Measurements from ENCODE around the gene ZNF44. TPM values are rescaled to one million over a fixed set of nuclear protein-coding genes. Genes with fewer than 3 reads are reported as not detected.
A peak's percentile ranks its signal among the peaks of the same experiment; 100 is the strongest.

Gene ZNF44
- total and polyA plus RNA-seq, 10 donors = 6.7 to 21.3 (median 13.4) TPM

DNA sequence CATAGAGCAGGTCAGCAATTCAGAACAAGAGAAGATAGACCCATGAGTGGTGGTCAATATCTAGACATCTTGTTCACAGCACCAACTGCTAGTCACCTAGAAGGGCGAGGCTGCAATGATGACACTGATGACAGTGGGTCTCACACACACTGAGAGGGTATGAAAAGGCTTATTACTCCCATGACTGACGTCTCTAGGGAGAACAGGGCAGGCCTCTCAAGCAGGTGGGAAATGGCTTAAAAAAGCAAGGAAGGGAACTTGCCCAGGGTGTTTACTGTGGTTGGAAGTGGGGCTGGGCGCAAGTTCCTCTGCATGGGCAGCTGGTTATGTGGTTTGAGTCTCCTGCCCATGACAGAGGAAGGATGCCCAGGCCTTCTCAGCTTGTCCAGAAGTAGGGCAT lies 33.8 kb downstream of the ZNF44 start:
- intact Hi-C loops (cut with DNase I; ENCODE audit: low total_unique reads) = no loop called here
- TF ChIP-seq POLR2A (IDR thresholded peaks at IDR 0.05) = no peak
- TF ChIP-seq, protein P1, sequence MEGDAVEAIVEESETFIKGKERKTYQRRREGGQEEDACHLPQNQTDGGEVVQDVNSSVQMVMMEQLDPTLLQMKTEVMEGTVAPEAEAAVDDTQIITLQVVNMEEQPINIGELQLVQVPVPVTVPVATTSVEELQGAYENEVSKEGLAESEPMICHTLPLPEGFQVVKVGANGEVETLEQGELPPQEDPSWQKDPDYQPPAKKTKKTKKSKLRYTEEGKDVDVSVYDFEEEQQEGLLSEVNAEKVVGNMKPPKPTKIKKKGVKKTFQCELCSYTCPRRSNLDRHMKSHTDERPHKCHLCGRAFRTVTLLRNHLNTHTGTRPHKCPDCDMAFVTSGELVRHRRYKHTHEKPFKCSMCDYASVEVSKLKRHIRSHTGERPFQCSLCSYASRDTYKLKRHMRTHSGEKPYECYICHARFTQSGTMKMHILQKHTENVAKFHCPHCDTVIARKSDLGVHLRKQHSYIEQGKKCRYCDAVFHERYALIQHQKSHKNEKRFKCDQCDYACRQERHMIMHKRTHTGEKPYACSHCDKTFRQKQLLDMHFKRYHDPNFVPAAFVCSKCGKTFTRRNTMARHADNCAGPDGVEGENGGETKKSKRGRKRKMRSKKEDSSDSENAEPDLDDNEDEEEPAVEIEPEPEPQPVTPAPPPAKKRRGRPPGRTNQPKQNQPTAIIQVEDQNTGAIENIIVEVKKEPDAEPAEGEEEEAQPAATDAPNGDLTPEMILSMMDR (IDR thresholded peaks at IDR 0.05 in 8 of 11, conservative IDR thresholded peaks at IDR 0.05 in 3 of 11) = no peak
- no peak for TF ChIP-seq POLR2AphosphoS5 (IDR thresholded peaks at IDR 0.05)
- 74 to 86% (median 78%) methylated on average over 3 of the region's 3 CpGs for WGBS, 5 donors
- no peaks in the 10 kb centered on the region for H3K36me3 ChIP-seq
- no peak overlapping the region for H3K4me3 ChIP-seq
- H3K27me3 ChIP-seq (replicated peaks in 1 of 7) = no peaks in the 10 kb centered on the region
- H3K4me1 ChIP-seq = no peaks in the 10 kb centered on the region
- no peak for DNase-seq
- peaks cover 0 to 100% (median 79%) of the 10 kb centered on the region in 8 donors for H3K9me3 ChIP-seq
- peak overlapping the region in 1 of 8 donors; percentile 20 for H3K27ac ChIP-seq

- intact Hi-C loops (cut with DNase I; ENCODE audit: low total_unique reads) = no loop called here
- Histone ChIP-seq H3K9me3 (peaks cover 0 to 99% (median 79%) of the 10 kb centered on the region in 8 donors), H3K4me3 (no peak overlapping the region), H3K4me1 (no peaks in the 10 kb centered on the region), H3K27ac (no peak overlapping the region), H3K27me3 (replicated peaks in 1 of 7) (no peaks in the 10 kb centered on the region), H3K36me3 (no peaks in the 10 kb centered on the region)
- no peak for DNase-seq
- 95 to 98% (median 97%) methylated on average over 10 to 23 of the region's 23 CpGs for whole genome bisulfite sequencing, 5 donors
- TF ChIP-seq, protein P1 (IDR thresholded peaks at IDR 0.05 in 8 of 11, conservative IDR thresholded peaks at IDR 0.05 in 3 of 11) = no peak
- TF ChIP-seq POLR2AphosphoS5 (IDR thresholded peaks at IDR 0.05) (no peak), POLR2A (IDR thresholded peaks at IDR 0.05) (no peak)
Measured at GRCh38 chr19:12260236-12260635, 34.4 kb downstream of the ZNF44 start.

GRCh38 chr19:12255372-12255771 lies 39.3 kb downstream of the ZNF44 start:
- TF ChIP-seq, protein P1 (IDR thresholded peaks at IDR 0.05 in 8 of 11, conservative IDR thresholded peaks at IDR 0.05 in 3 of 11) = no peak
- TF ChIP-seq POLR2A (IDR thresholded peaks at IDR 0.05) (no peak), POLR2AphosphoS5 (IDR thresholded peaks at IDR 0.05) (no peak)
- Histone ChIP-seq H3K4me3 (no peak overlapping the region), H3K4me1 (no peaks in the 10 kb centered on the region), H3K27me3 (replicated peaks in 1 of 7) (no peaks in the 10 kb centered on the region), H3K9me3 (peaks cover 0 to 99% (median 81%) of the 10 kb centered on the region in 8 donors), H3K27ac (no peak overlapping the region), H3K36me3 (peaks cover 0 to 18% (median 0%) of the 10 kb centered on the region in 6 donors)
- WGBS, 5 donors = 40 to 91% (median 88%) methylated on average over 3 of the region's 3 CpGs
- DNase-seq = no peak
- intact Hi-C loops (cut with DNase I; ENCODE audit: low total_unique reads) = no loop called here

DNA sequence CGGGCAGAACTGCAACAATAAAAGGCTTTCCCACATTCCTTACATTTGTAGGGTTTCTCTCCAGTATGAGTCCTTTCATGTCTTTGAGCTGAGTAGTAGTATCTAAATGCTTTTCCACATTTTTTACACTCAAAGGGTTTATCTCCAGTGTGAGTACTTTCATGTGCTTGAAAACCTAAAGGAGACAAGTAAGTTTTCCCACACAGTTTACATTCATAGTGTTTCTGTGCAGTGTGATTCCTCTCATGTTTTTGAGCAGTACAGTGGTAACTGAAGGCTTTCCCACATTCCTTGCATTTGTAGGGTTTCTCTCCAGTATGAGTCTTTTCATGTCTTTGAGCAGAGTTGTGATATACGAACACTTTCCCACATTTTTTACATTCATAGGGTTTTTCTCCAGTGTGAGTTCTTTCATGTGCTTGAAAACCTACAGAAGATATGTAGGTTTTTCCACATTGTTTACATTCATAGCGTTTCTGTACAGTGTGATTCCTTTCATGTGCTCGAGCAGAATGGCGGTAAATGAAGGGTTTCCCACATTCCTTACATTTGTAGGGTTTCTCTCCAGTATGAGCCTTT lies 47.0 kb downstream of the ZNF44 start:
- no peaks in the 10 kb centered on the region for H3K27me3 ChIP-seq (replicated peaks in 1 of 7)
- H3K9me3 ChIP-seq = peaks cover 18 to 100% (median 98%) of the 10 kb centered on the region in 8 donors
- no peak overlapping the region for H3K27ac ChIP-seq
- DNase-seq = no peak
- H3K4me1 ChIP-seq = no peaks in the 10 kb centered on the region
- intact Hi-C loops (cut with DNase I; ENCODE audit: low total_unique reads) = no loop called here
- no peak for TF ChIP-seq POLR2A (IDR thresholded peaks at IDR 0.05)
- TF ChIP-seq POLR2AphosphoS5 (IDR thresholded peaks at IDR 0.05) = no peak
- TF ChIP-seq, protein P1 (IDR thresholded peaks at IDR 0.05 in 8 of 11, conservative IDR thresholded peaks at IDR 0.05 in 3 of 11) = no peak
- WGBS, 5 donors = 93 to 99% (median 95%) methylated on average over 5 of the region's 5 CpGs
- H3K4me3 ChIP-seq = no peak overlapping the region
- H3K36me3 ChIP-seq = peaks cover 4 to 75% (median 32%) of the 10 kb centered on the region in 6 donors
